Stimulated activated CD8-positive, alpha-beta memory T cell treated with anti-CD3 and anti-CD28 coated beads, Interleukin-2, amount 100 ng/mL, for 1 hour (primary cell): Measurements from ENCODE around the gene TFF1.

Source experiments
- DNase-seq, 2 donors: peaks; one replicate each; pipeline ENCODE4 v3.0.0-alpha.2; 2020; ENCODE audit warnings: low read depth in 2 of 2

The TFF1 gene

GRCh38 chr21:42343963-42344510, 22.3 kb downstream of the TFF1 start:
- DNase-seq, result no peak

DNA sequence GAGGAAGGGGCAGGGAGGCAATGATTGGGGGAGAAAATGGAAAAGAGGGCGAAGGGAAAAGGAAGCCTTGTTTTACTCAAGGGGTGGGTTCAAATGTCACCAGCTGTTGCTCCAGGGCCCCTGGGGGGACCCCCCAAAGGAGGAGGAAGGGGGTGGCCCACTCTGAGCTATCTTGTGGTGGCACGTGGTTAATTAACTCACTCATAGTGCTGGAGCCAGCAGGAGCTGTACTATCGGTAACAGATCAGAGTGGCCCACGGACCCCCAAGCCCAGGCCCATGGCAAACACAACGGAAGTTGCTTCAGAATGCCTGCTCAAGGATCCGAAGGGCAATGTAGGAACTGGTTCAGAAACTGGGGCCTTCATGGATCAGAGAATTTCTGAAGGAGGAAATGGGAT, 22.8 kb downstream of the TFF1 start:
- DNase-seq, result no peak

DNA sequence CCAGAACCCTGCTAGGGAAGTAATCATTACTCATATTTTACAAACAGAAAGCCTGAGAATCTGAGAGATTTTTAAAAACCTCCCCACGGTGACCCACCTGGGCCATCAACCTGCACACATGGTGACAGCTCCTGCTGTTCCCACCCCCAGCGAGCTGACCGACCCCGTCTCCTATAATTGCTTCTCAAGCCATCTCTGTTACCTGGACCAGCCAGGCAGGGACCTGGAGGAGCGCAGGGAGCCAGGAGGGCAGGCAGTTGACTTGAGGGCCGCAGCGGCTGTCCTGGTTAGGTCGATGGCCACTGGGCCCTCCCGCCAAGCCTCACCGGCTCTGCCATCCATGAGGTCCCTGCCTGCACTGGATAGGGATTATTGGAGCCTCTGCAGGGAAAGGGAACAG, 23.2 kb downstream of the TFF1 start:
- no peak for DNase-seq

DNA sequence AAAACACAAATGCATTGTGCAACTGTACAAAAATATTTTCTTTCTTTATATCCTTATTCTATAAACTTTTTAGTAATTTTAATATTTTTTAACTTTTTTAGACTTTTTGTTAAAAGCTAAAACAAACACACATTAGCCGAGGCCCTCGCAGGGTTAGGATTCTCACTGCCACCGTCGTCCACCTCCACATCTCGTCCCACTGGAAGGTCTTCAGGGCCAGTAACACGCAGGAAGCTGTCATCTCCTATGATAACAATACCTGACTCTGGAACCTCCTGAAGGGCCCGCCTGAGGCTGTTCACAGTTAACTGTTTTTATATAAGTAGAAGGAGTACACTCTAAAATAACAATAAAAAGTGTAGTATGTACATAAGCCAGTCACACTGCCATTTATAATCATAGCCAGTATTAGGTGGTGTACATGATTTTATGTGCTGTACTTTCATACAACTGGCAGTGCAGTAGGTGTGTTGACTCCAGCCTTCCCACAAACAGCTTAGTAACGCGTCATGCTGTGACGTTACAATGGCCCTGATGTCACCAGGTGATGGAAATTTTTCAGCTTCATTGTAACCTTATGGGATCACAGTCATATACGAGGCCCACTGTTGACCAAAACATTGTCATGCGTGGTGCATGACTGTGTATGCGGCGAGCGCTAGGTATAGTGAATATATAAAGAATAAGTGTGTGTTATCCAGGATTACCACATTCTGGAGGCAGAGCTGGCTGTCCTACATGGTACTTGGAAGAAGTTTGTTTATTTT, 24.4 kb downstream of the TFF1 start:
- no peak for DNase-seq

DNA sequence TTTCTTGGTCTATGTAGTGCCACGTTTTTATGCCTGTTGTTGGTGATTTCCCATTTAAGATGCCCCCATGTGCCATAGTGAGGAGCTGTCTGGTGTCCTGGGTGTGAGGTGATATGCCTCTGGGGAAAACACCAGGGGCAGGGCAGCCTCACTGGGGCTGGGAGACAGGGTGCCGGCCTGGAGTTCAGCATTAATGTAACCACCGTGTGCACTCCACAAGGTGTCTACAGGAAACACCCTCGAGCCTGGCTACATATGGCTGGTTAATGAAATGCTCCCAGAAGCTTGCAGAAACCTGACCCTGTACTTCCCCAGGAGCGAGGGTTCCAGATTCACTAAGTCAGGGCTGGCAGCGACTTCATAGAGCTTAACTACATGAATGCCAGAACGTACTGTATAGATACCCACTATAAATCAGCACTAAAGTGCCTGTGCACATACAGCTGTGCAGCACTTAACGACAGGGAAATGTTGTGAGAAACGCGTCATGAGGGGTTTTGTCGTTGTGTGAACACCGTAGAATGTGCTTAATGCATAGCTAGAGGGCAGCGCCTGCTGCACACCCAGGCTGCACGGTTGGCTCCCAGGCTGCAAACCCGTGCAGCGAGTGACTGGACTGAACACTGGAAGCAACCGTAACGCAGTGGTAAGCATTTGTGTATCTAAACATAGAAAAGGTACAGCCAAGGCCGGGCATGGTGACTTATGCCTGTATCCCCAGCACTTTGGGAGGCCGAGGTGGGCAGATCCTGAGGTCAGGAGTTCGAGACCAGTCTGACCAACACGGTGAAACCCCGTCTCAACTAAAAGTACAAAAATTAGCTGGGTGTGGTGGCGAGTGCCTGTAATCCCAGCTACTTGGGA, 25.9 kb downstream of the TFF1 start:
- no peak for DNase-seq

GRCh38 chr21:42338729-42339715, 27.3 kb downstream of the TFF1 start:
- no peak for DNase-seq

GRCh38 chr21:42337830-42338728, 28.3 kb downstream of the TFF1 start:
- peak; percentile 42 to 74 for DNase-seq

GRCh38 chr21:42337276-42337675, 29.1 kb downstream of the TFF1 start:
- DNase-seq, result no peak

DNA sequence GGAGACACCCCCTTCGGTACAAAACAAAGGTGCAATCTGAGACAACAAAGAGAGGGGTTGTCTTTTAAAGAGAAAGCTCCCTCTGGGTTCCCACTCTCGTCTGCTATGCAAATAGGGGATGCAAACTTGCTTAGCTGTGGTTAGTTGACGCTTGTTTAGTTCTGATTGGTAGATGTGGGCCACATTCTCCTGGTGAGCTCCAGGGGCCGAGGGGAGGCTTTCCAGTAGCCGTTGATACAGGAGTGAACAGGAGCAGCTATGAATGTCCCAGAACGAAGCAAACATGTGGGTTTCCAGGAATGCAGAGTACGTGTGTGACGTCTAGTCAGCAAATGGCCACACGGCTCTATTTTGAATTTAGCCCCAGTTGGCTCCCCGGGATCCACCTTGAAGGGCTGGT, 30.3 kb downstream of the TFF1 start:
- DNase-seq, result no peak

DNA sequence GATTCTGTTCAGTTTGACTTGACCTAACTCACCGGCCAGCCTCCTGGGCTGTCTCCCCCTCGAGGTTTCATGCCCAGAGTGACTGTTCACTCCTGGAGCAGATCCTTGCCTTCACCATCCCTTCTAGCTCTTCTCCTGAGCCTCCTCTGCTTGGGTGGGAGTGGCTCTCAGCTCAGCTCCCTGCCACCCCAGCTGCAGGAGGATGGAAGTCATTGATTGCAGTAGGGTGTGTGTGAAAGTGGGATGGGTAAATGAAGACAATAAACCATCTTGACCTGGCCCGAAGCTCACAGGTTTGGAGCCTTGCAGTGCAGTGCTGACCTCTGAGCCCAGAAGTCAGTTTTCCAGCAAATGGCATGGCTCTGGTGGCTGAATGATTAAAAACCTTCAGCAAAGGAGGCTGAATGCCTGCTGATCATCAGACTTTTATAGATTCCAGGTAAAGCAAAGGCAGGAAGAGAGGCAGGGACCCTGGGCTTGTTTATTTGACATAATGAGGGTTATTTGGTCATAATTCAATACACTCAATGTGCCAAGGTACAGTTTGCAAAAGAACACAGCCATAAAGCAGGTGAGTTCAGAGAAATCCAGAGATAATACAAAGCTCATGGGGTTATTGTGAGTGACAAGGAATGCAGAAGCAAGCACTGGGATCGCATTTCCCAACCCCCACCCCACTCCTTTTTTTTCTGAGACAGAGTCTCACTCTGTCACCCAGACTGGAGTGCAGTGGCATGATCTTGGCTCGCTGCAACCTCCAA, 33.6 kb downstream of the TFF1 start:
- DNase-seq, result no peak

DNA sequence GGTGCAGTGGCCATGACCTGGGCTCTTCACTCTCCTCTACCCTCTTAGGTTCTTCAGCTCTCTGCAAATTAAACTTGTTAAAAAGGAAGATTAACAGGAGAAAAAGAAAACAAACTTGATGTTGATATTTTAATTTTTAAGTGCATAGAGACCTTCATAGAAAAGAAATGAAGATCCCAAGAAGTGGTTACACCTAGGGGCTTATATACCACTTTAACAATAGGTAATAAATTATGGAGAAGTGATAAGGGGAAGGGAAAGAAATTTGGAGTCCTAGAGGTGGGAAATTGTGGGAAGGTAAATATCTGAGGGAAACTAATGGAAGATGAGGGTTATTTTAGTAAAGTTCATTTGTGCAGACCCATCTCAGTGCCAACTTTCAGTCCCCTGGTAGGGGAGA, 34.7 kb downstream of the TFF1 start:
- no peak for DNase-seq

DNA sequence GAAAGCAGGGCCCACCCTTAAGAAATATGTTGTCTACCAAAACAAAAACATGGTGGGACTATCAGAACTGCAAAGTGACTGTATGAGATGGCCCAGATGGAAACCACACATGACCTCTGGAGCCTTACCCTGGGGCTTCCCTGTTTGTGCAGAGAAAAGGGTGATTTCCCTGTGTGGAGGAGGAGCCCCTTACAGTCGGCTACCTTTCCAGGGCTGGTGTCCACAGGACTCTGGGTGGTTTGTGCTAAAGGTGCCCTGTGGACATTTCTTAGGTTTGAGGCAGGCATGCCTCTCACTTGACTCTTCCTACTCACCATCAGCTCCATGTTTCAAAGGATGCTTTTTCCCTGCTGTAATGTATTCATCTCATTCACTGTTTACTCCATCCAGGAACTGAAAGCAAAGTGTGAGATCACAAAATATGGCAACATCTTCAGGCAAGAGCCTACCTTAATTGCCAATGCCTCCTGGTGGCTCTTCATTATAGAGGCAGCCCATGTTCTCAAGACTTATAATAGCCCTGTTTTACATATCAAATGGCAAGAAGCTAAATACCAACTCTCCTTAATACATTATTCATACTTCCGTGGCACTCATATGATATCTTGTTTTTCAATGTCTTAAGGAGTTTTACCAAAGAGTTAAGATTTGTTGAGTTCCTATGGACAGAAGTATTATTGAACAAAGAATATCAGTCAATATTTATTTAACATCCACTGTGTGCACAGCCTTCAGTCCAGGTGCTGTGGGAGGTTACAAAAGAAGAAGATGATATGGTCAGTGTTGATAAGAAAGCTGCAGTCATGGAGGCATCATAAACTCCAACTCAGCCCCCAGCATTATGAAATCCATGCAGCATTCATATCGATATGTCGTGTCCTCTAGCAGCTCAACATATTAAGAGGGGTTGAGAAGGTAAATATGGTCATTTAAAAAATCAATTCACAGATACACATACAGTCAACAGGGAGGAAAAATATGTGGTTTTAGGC, 35.7 kb downstream of the TFF1 start:
- DNase-seq, result no peak

GRCh38 chr21:42324896-42325295, 41.4 kb downstream of the TFF1 start:
- DNase-seq, result no peak

GRCh38 chr21:42321845-42322244, 44.5 kb downstream of the TFF1 start:
- no peak for DNase-seq

DNA sequence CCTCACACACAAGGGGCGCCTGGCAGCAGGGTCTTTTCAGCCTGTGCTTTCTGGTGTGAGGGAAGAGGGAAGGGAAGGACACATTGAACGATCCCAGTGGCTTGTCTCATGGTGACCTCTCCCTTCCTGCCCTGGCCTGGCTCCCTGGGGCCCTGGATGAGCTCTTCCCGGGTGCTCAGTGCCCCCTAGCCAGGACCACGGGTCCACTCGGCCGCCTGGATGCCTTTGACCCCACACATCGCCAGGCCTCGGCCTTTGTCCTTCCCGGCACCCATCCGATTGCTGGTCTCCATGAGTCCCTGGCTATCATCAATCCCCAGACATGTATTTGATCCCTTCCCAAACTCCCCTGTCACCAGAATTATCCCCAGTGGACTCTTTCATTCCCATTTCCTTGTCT, 45.1 kb downstream of the TFF1 start:
- no peak for DNase-seq

- no peak for DNase-seq
Measured at GRCh38 chr21:42320791-42321190, 45.5 kb downstream of the TFF1 start.

DNA sequence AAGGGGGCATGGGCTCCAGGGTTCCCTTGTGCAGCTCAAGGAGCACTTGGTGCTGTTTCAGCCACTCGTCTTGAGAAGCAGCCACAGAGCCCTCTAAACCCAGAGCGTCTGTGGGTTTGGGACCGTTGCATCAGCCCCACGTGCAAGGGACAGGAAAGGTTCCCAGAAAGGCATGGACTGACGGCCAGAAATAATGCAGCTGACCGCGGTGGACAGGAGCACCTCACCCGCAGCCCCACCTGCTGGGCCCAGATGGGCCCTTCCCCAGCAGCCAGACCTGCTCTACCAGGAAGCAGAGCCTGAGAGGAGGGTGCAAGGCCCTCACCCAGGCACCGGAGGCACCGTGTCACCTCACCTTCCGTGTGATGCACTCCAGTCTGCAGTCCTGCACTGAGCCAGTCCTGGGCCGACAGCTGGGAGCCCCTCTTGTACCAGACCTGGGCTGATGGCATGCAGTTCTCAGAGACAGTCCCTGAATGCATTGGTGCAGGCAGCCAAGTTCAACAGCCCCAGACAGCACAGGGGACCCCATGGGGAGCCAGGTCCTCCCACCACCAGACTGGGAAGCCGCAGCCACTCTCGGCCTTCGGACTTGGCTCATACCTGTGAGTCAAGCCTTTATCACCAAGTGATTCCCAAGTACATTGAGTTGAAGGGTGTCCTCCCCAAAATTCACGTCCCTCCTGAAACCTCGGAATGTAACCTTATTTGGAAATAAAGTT, 46.3 kb downstream of the TFF1 start:
- no peak for DNase-seq

GRCh38 chr21:42319376-42319775, 47.0 kb downstream of the TFF1 start:
- no peak for DNase-seq
